CD4-positive, CD25-positive, alpha-beta regulatory T cell (primary cell): ENCODE results near the gene CDC25B. TPM values are rescaled to one million over a fixed set of nuclear protein-coding genes. Genes with fewer than 3 reads are reported as not detected.

Experiments
- ATAC-seq, 2 donors: fragments of 150-1000 bp; cut with Tn5 transposase; one replicate each; pipeline ENCODE4 v1.10.0; 2021; ENCODE audit warnings: low read depth in 2 of 2, moderate number of reproducible peaks in 2 of 2, moderate library complexity in 1 of 2
- DNase-seq, 3 donors: peaks; one replicate each; pipeline versions ENCODE4 v3.0.0 to v3.0.0-alpha.2; 2012 to 2022; ENCODE audit warnings: mixed read lengths in 1 of 3
- H3K27ac ChIP-seq: one replicate; pipeline ENCODE4 v1.7.0; 2013; ENCODE audit warnings: mild to moderate bottlenecking, low read length; ENCODE audit not compliant: insufficient read depth, poor library complexity, severe bottlenecking
- H3K27me3 ChIP-seq: one replicate; pipeline ENCODE4 v1.7.0; 2013; ENCODE audit warnings: low read length; ENCODE audit not compliant: control insufficient read depth, insufficient read depth
- H3K36me3 ChIP-seq: one replicate; pipeline ENCODE4 v1.7.0; 2013; ENCODE audit warnings: mild to moderate bottlenecking, low read length, moderate library complexity; ENCODE audit not compliant: control insufficient read depth, insufficient read depth
- H3K4me1 ChIP-seq: 2 replicates; pipeline ENCODE4 v1.7.0; 2013; ENCODE audit warnings: mild to moderate bottlenecking, low read length; ENCODE audit not compliant: insufficient read depth, control insufficient read depth, poor library complexity, severe bottlenecking
- H3K4me3 ChIP-seq: one replicate; pipeline ENCODE4 v1.7.0; 2013; ENCODE audit warnings: low read depth, mild to moderate bottlenecking, low read length, moderate library complexity
- H3K9me3 ChIP-seq, 2 experiments: 1 replicate in 1 of 2; 2 replicates in 1 of 2; pipeline ENCODE4 v1.7.0; 2013; ENCODE audit warnings: low read length in 2 of 2, mild to moderate bottlenecking in 1 of 2, moderate library complexity in 1 of 2; ENCODE audit not compliant: control insufficient read depth in 2 of 2
- H3K27ac Mint-ChIP-seq, 3 donors: one replicate each; pipeline ENCODE4 v1.8.0; 2020 to 2022; ENCODE audit warnings: mild to moderate bottlenecking in 3 of 3, mixed read lengths in 3 of 3, moderate library complexity in 2 of 3
- H3K27me3 Mint-ChIP-seq: one replicate; pipeline ENCODE4 v1.8.0; 2022; ENCODE audit warnings: mild to moderate bottlenecking, mixed read lengths
- H3K36me3 Mint-ChIP-seq: one replicate; pipeline ENCODE4 v1.8.0; 2020; ENCODE audit warnings: mixed read lengths
- H3K4me1 Mint-ChIP-seq, 4 donors: one replicate each; pipeline ENCODE4 v1.8.0; 2020 to 2022; ENCODE audit warnings: mixed read lengths in 4 of 4, mild to moderate bottlenecking in 1 of 4
- H3K4me3 Mint-ChIP-seq, 4 donors: one replicate each; pipeline ENCODE4 v1.8.0; 2020 to 2022; ENCODE audit warnings: mild to moderate bottlenecking in 4 of 4, mixed read lengths in 4 of 4, moderate library complexity in 3 of 4
- H3K9me3 Mint-ChIP-seq, 7 donors: one replicate each; pipeline ENCODE4 v1.8.0; 2020 to 2022; ENCODE audit warnings: mixed read lengths in 7 of 7, mild to moderate bottlenecking in 3 of 7, moderate library complexity in 2 of 7
- polyA plus RNA-seq, 4 donors: library from polyadenylated mRNA; unstranded; fragments of 300-500 nt; fragmentation: Illumina TruSeq; gene quantifications; one replicate each; pipeline ENCODE4 v1.2.3, GENCODE V29; 2021
- total RNA-seq: library from RNA; stranded (reverse); gene quantifications from one replicate; pipeline ENCODE4 v1.2.3, GENCODE V29; 2022

CDC25B gene
- total and polyA plus RNA-seq, 5 donors from 2014 or later: 39.7 to 310 (median 47.6) TPM

GRCh38 chr20:3758566-3758965, 37.5 kb upstream of the CDC25B start:
- no peak for DNase-seq
- Mint-ChIP-seq H3K4me1 (peaks cover 0 to 2% (median under 1%) of the 10 kb centered on the region in 4 donors), H3K9me3 (peaks cover 0 to 1% (median 0%) of the 10 kb centered on the region in 7 donors), H3K27ac (no peak overlapping the region), H3K36me3 (peaks cover 11% of the 10 kb centered on the region), H3K4me3 (no peak overlapping the region), H3K27me3 (no peaks in the 10 kb centered on the region)
- H3K9me3 ChIP-seq: no peaks in the 10 kb centered on the region
- no peaks in the 10 kb centered on the region for H3K4me1 ChIP-seq
- H3K27me3 ChIP-seq: no peaks in the 10 kb centered on the region
- H3K27ac ChIP-seq: no peak overlapping the region
- H3K36me3 ChIP-seq: no peaks in the 10 kb centered on the region
- ATAC-seq: no peak
- H3K4me3 ChIP-seq: no peak overlapping the region

- Mint-ChIP-seq H3K36me3 (peaks cover 11% of the 10 kb centered on the region), H3K27me3 (no peaks in the 10 kb centered on the region), H3K4me1 (peaks cover 0 to 2% (median under 1%) of the 10 kb centered on the region in 4 donors), H3K27ac (peak overlapping the region in 1 of 3 donors; percentile 62), H3K9me3 (peaks cover 0 to 1% (median 0%) of the 10 kb centered on the region in 7 donors), H3K4me3 (no peak overlapping the region)
- ATAC-seq (no peak), DNase-seq (no peak)
- Histone ChIP-seq H3K9me3 (no peaks in the 10 kb centered on the region), H3K4me3 (no peak overlapping the region), H3K27ac (no peak overlapping the region), H3K36me3 (no peaks in the 10 kb centered on the region), H3K27me3 (no peaks in the 10 kb centered on the region), H3K4me1 (no peaks in the 10 kb centered on the region)
Measured at GRCh38 chr20:3759316-3759823, 36.7 kb upstream of the CDC25B start.

GRCh38 chr20:3759884-3760283, 36.2 kb upstream of the CDC25B start:
- Mint-ChIP-seq H3K36me3 (peaks cover 8% of the 10 kb centered on the region), H3K27ac (peak overlapping the region in 1 of 3 donors; percentile 62)
- no peak for ATAC-seq

GRCh38 chr20:3760655-3761348, 35.3 kb upstream of the CDC25B start:
- Mint-ChIP-seq H3K27me3 (no peaks in the 10 kb centered on the region), H3K36me3 (peaks cover 8% of the 10 kb centered on the region), H3K27ac (peak overlapping the region in 1 of 3 donors; percentile 28), H3K9me3 (peaks cover 0 to 1% (median 0%) of the 10 kb centered on the region in 7 donors), H3K4me1 (peaks cover 0 to 10% (median 1%) of the 10 kb centered on the region in 4 donors), H3K4me3 (no peak overlapping the region)
- Histone ChIP-seq H3K36me3 (no peaks in the 10 kb centered on the region), H3K9me3 (no peaks in the 10 kb centered on the region), H3K27me3 (no peaks in the 10 kb centered on the region), H3K27ac (no peak overlapping the region), H3K4me1 (no peaks in the 10 kb centered on the region), H3K4me3 (no peak overlapping the region)
- DNase-seq: no peak
- ATAC-seq: no peak

More at GRCh38 chr20:3759884-3760283, 36.2 kb upstream of the CDC25B start:
- H3K4me1 ChIP-seq: no peaks in the 10 kb centered on the region
- H3K4me3 ChIP-seq: no peak overlapping the region
- no peaks in the 10 kb centered on the region for H3K27me3 ChIP-seq
- H3K27ac ChIP-seq: no peak overlapping the region
- Mint-ChIP-seq H3K9me3 (peaks cover 0 to 1% (median 0%) of the 10 kb centered on the region in 7 donors), H3K4me1 (peaks cover 0 to 4% (median under 1%) of the 10 kb centered on the region in 4 donors), H3K4me3 (no peak overlapping the region), H3K27me3 (no peaks in the 10 kb centered on the region)
- H3K36me3 ChIP-seq: no peaks in the 10 kb centered on the region
- no peaks in the 10 kb centered on the region for H3K9me3 ChIP-seq
- DNase-seq: no peak

- Histone ChIP-seq H3K4me1 (peaks cover 22% of the 10 kb centered on the region), H3K27ac (no peak overlapping the region), H3K9me3 (no peaks in the 10 kb centered on the region), H3K36me3 (no peaks in the 10 kb centered on the region), H3K4me3 (no peak overlapping the region), H3K27me3 (no peaks in the 10 kb centered on the region)
- Mint-ChIP-seq H3K4me3 (peak overlapping the region in 3 of 4 donors; percentile 35 to 79 (median 75)), H3K9me3 (peaks cover 0 to 1% (median 0%) of the 10 kb centered on the region in 7 donors), H3K4me1 (peaks cover 0 to 29% (median 7%) of the 10 kb centered on the region in 4 donors), H3K27me3 (no peaks in the 10 kb centered on the region), H3K36me3 (peaks cover 4% of the 10 kb centered on the region), H3K27ac (peak overlapping the region in 1 of 3 donors; percentile 41)
- ATAC-seq: no peak
- DNase-seq: no peak
Measured at GRCh38 chr20:3763671-3764601, 32.2 kb upstream of the CDC25B start.

- peak overlapping the region in 2 of 4 donors; percentile 35 to 75 for H3K4me3 Mint-ChIP-seq
- Histone ChIP-seq H3K27ac (no peak overlapping the region), H3K27me3 (no peaks in the 10 kb centered on the region), H3K9me3 (no peaks in the 10 kb centered on the region), H3K4me3 (no peak overlapping the region), H3K36me3 (no peaks in the 10 kb centered on the region), H3K4me1 (peaks cover 24% of the 10 kb centered on the region)
- H3K4me1 Mint-ChIP-seq: peaks cover 0 to 32% (median 9%) of the 10 kb centered on the region in 4 donors
- no peaks in the 10 kb centered on the region for H3K27me3 Mint-ChIP-seq
- H3K9me3 Mint-ChIP-seq: peaks cover 0 to 1% (median 0%) of the 10 kb centered on the region in 7 donors
- no peak for ATAC-seq
- H3K27ac Mint-ChIP-seq: peak overlapping the region in 1 of 3 donors; percentile 36
- peaks cover 2% of the 10 kb centered on the region for H3K36me3 Mint-ChIP-seq
- no peak for DNase-seq
Measured at GRCh38 chr20:3764659-3765058, 31.5 kb upstream of the CDC25B start.

- Mint-ChIP-seq H3K27me3 (no peaks in the 10 kb centered on the region), H3K4me1 (peaks cover 0 to 30% (median 9%) of the 10 kb centered on the region in 4 donors), H3K27ac (peak overlapping the region in 1 of 3 donors; percentile 36), H3K36me3 (no peaks in the 10 kb centered on the region), H3K9me3 (peaks cover 0 to 1% (median 0%) of the 10 kb centered on the region in 7 donors), H3K4me3 (peak overlapping the region in 3 of 4 donors; percentile 21 to 73 (median 61))
- Histone ChIP-seq H3K9me3 (no peaks in the 10 kb centered on the region), H3K27ac (no peak overlapping the region), H3K4me1 (peaks cover 24% of the 10 kb centered on the region), H3K4me3 (no peak overlapping the region), H3K36me3 (no peaks in the 10 kb centered on the region), H3K27me3 (no peaks in the 10 kb centered on the region)
- no peak for DNase-seq
- ATAC-seq: no peak
Measured at GRCh38 chr20:3765171-3765882, 30.8 kb upstream of the CDC25B start.
